HCT116 (cell line): Measurements from ENCODE around the gene KLHL25. TPM values are rescaled to one million over a fixed set of nuclear protein-coding genes. Genes with fewer than 3 reads are reported as not detected.

Source experiments
- ATAC-seq: fragments of 200-7000 bp; cut with Tn5 transposase; 2 replicates; pipeline ENCODE4 v1.9.1; 2020; ENCODE audit warnings: mild to moderate bottlenecking, moderate library complexity
- BruUV-seq: library from RNA; stranded (reverse); fragments of 400-500 nt; replicated peaks from 2 replicates; lab custom pipeline; 2021; lab: Mats Ljungman, UMichigan
- CTCF ChIA-PET: fragments of 300-600 bp; sonication (Branson Sonifier 250); formaldehyde crosslinking; loops from one replicate; lab custom pipeline; 2021; ENCODE audit warnings: antibody characterized with exemption; lab: Charles Lee
- POLR2A ChIA-PET: fragments of 300-600, 350-600 bp; sonication (Branson Sonifier 250); formaldehyde crosslinking; loops from one replicate; lab custom pipeline; 2021; ENCODE audit warnings: antibody characterized with exemption; lab: Charles Lee
- RAD21 ChIA-PET, 2 experiments: fragments of 300-600 bp; sonication (Branson Sonifier 250); formaldehyde crosslinking; loops; one replicate each; lab custom pipeline; 2023; ENCODE audit warnings: low total read pairs in 2 of 2; ENCODE audit not compliant: uncharacterized antibody in 2 of 2, unreplicated experiment in 2 of 2, low non-redundant PET in 1 of 2; lab: Charles Lee
- DNase-seq: peaks from one replicate; pipeline ENCODE4 v3.0.0-alpha.2; 2010; ENCODE audit warnings: low read depth, low spot score
- H2AFZ ChIP-seq: fragments of 200-600 bp; shearing (Covaris generic), sonication (generic); 2 replicates; pipeline ENCODE4 v1.6.1; 2017; ENCODE audit warnings: low read depth, mixed run types, mixed read lengths, antibody characterized with exemption, low read length; ENCODE audit not compliant: poor library complexity, severe bottlenecking
- H3K27ac ChIP-seq: 2 replicates; pipeline ENCODE4 v1.5.1; 2012; ENCODE audit warnings: low read depth, low read length
- H3K27me3 ChIP-seq: fragments of 200-600 bp; sonication (generic); 2 replicates; pipeline ENCODE4 v1.6.1; 2016; ENCODE audit warnings: mixed run types, low read length, mixed read lengths; ENCODE audit not compliant: insufficient read depth
- H3K36me3 ChIP-seq, 2 experiments: fragments of 200-500 bp in 1 of 2; fragments of 200-600 bp in 1 of 2; sonication (Bioruptor generic) in 1 of 2; sonication (generic) in 1 of 2; 2 replicates each; pipeline versions ENCODE4 v1.5.1 to v1.6.1; 2014 to 2016; ENCODE audit warnings: low read length in 2 of 2, inconsistent platforms in 1 of 2, mixed read lengths in 1 of 2, mixed run types in 1 of 2; ENCODE audit not compliant: insufficient read depth in 2 of 2, control insufficient read depth in 1 of 2
- H3K4me1 ChIP-seq, 2 experiments: fragments of 200-600 bp in 1 of 2; sonication (generic) in 1 of 2; 2 replicates each; pipeline versions ENCODE4 v1.5.1 to v1.6.1; 2012 to 2017; ENCODE audit warnings: low read length in 2 of 2, inconsistent platforms in 1 of 2, mild to moderate bottlenecking in 1 of 2, mixed read lengths in 1 of 2, mixed run types in 1 of 2, moderate library complexity in 1 of 2; ENCODE audit not compliant: insufficient read depth in 2 of 2, control insufficient read depth in 1 of 2
- H3K4me2 ChIP-seq: fragments of 200-600 bp; sonication (generic); 2 replicates; pipeline ENCODE4 v1.6.1; 2017; ENCODE audit warnings: mixed run types, low read length, mixed read lengths
- H3K4me3 ChIP-seq, 2 experiments: fragments of 200-600 bp in 1 of 2; sonication (generic) in 1 of 2; replicated peaks in 1 of 2; 2 replicates each; pipeline ENCODE4 v1.5.1; 2011 to 2016; ENCODE audit warnings: low read length in 2 of 2, control low read depth in 1 of 2, low read depth in 1 of 2, mild to moderate bottlenecking in 1 of 2, mixed read lengths in 1 of 2, mixed run types in 1 of 2
- H3K79me2 ChIP-seq: fragments of 200-600 bp; sonication (generic); 2 replicates; pipeline ENCODE4 v1.6.1; 2017; ENCODE audit warnings: mild to moderate bottlenecking, mixed run types, low read length, moderate library complexity, mixed read lengths; ENCODE audit not compliant: insufficient read depth
- H3K9ac ChIP-seq: fragments of 200-600 bp; sonication (generic); 2 replicates; pipeline ENCODE4 v1.6.1; 2016; ENCODE audit warnings: low read length, mixed read lengths
- H3K9me2 ChIP-seq: fragments of 200-600 bp; sonication (generic), shearing (Covaris generic); 2 replicates; pipeline ENCODE4 v1.6.1; 2017; ENCODE audit warnings: mixed run types, mild to moderate bottlenecking, moderate library complexity; ENCODE audit not compliant: insufficient read depth
- H3K9me3 ChIP-seq, 2 experiments: fragments of 200-500 bp in 1 of 2; fragments of 200-600 bp in 1 of 2; sonication (Bioruptor generic) in 1 of 2; sonication (generic) in 1 of 2; 2 replicates each; pipeline ENCODE4 v1.6.1; 2014 to 2017; ENCODE audit warnings: low read length in 2 of 2, mixed read lengths in 2 of 2, inconsistent platforms in 1 of 2, low read depth in 1 of 2, mild to moderate bottlenecking in 1 of 2, mixed run types in 1 of 2, moderate library complexity in 1 of 2; ENCODE audit not compliant: control insufficient read depth in 1 of 2, insufficient read depth in 1 of 2
- H4K20me1 ChIP-seq: fragments of 200-600 bp; sonication (generic), shearing (Covaris generic); 2 replicates; pipeline ENCODE4 v1.6.1; 2017; ENCODE audit warnings: mixed run types, mild to moderate bottlenecking, moderate library complexity; ENCODE audit not compliant: insufficient read depth
- CBX3 ChIP-seq: IDR thresholded peaks from 2 replicates; pipeline ENCODE4 v1.6.1; 2012; ENCODE audit warnings: low read depth
- CEBPB ChIP-seq: IDR thresholded peaks from 2 replicates; pipeline ENCODE4 v1.6.1; 2012; ENCODE audit warnings: low read depth
- CTCF ChIP-seq, 3 experiments: fragments of 200-600 bp in 1 of 3; sonication (generic) in 1 of 3; IDR thresholded peaks in 2 of 3; conservative IDR thresholded peaks in 1 of 3; 2 replicates each; pipeline ENCODE4 v1.5.1; 2012 to 2017; ENCODE audit warnings: low read depth in 2 of 3, low read length in 2 of 3, antibody characterized with exemption in 1 of 3, borderline replicate concordance in 1 of 3, control low read depth in 1 of 3, mild to moderate bottlenecking in 1 of 3, mixed read lengths in 1 of 3, mixed run types in 1 of 3, moderate library complexity in 1 of 3; ENCODE audit not compliant: insufficient read depth in 1 of 3
- EGR1 ChIP-seq: IDR thresholded peaks from 2 replicates; pipeline ENCODE4 v1.6.1; 2012; ENCODE audit warnings: low read depth
- JUND ChIP-seq: IDR thresholded peaks from 2 replicates; pipeline ENCODE4 v1.6.1; 2012
- MAX ChIP-seq: IDR thresholded peaks from 2 replicates; pipeline ENCODE4 v1.6.1; 2012
- POLR2AphosphoS5 ChIP-seq: IDR thresholded peaks from 2 replicates; pipeline ENCODE4 v1.6.1; 2011; ENCODE audit warnings: mild to moderate bottlenecking, low read depth, low read length, moderate library complexity
- RAD21 ChIP-seq: IDR thresholded peaks from 2 replicates; pipeline ENCODE4 v1.6.1; 2012; ENCODE audit warnings: low read depth, mild to moderate bottlenecking
- REST ChIP-seq: IDR thresholded peaks from 2 replicates; pipeline ENCODE4 v1.6.1; 2012; ENCODE audit warnings: low read depth
- YY1 ChIP-seq: IDR thresholded peaks from 2 replicates; pipeline ENCODE4 v1.6.1; 2011; ENCODE audit warnings: low read length, low read depth, moderate library complexity, mild to moderate bottlenecking; ENCODE audit not compliant: insufficient replicate concordance; ENCODE audit errors: extremely low read depth
- intact Hi-C: fragments of 100-400 bp; cut with micrococcal nuclease; formaldehyde crosslinking; loops from 2 replicates; pipeline ENCODE4 v1.10.0; 2022
- total RNA-seq: library from RNA; stranded (reverse); gene quantifications from one replicate; pipeline ENCODE4 v1.2.1, GENCODE V29; 2021; ENCODE audit not compliant: unreplicated experiment

Gene KLHL25
- total RNA-seq, 1 experiment from 2014 or later, result 5.3 TPM

GRCh38 chr15:85840079-85840801 lies 45.5 kb upstream of the KLHL25 start:
- ATAC-seq, result peak; percentile 98
- Histone ChIP-seq H3K27me3 (0 out of 2 replicates have a peak, but pooled peaks cover 3% of the 10 kb centered on the region), H3K4me3 (peak overlapping the region; percentile 24 to 52), H3K9ac (0 out of 2 replicates have a peak overlapping the region, but pooled peaks have one; percentile 18), H3K36me3 (no peaks in the 10 kb centered on the region), H3K27ac (no peak overlapping the region), H3K79me2 (no peaks in the 10 kb centered on the region), H2AFZ (peak overlapping the region; percentile 93), H3K9me3 (no peaks in the 10 kb centered on the region), H3K4me2 (peak overlapping the region; percentile 90), H4K20me1 (no peaks in the 10 kb centered on the region), H3K4me1 (peaks cover 0 to 11% of the 10 kb centered on the region in 2 experiments; a peak in 3 of 4 replicates), H3K9me2 (no peaks in the 10 kb centered on the region)
- intact Hi-C loops, result loop anchor here (1.0 to 2.0 kb wide), 2 partner anchors 37 to 110 kb away; no protein-coding TSS in a partner anchor
- ChIA-PET POLR2A (no interaction called here), RAD21 (interaction anchor here in 1 of 2 experiments (1.0 kb wide), 1 partner anchor 54 kb away, joined by 3 read pairs; no protein-coding TSS in a partner anchor), CTCF (interaction anchor here (0.9 to 2.6 kb wide), 7 partner anchors 9 to 544 kb away, joined by 4 to 14 read pairs (median 6); partner anchors contain the start of gene KLHL25)
- no TSS peak for BruUV-seq
- TF ChIP-seq REST, result no peak
- peak; percentile 57 for TF ChIP-seq YY1
- no peak for TF ChIP-seq JUND
- TF ChIP-seq CEBPB, result peak; percentile 94
- no peak for TF ChIP-seq POLR2AphosphoS5
- TF ChIP-seq CBX3, result peak; percentile 81
- TF ChIP-seq MAX, result peak; percentile 85
- TF ChIP-seq CTCF (IDR thresholded peaks at IDR 0.05 in 2 of 3, conservative IDR thresholded peaks at IDR 0.05 in 1 of 3; ENCODE audit: borderline replicate concordance in 1 of 3, insufficient read depth in 1 of 3, low read depth in 2 of 3, low read length in 2 of 3), result peak; percentile 87 to 91 (median 87)
- no peak for TF ChIP-seq EGR1
- TF ChIP-seq RAD21, result peak; percentile 88
- DNase-seq, result peak; percentile 77
